Ovary (tissue), 9 donors: ENCODE measurements around the gene RIC8B. TPM values are rescaled to one million over a fixed set of nuclear protein-coding genes. Genes with fewer than 3 reads are reported as not detected.

Source experiments
- DNase-seq, 5 donors: peaks; one replicate each; pipeline ENCODE4 v3.0.0-alpha.2; 2019 to 2020
- H3K27ac ChIP-seq, 2 donors: fragments of 200-600 bp; one replicate each; pipeline versions ENCODE4 v1.5.1 to v1.8.0; 2019 to 2022
- H3K27me3 ChIP-seq: fragments of 200-600 bp; one replicate; pipeline ENCODE4 v1.8.0; 2022
- H3K36me3 ChIP-seq: fragments of 200-600 bp; sonication (generic); one replicate; pipeline ENCODE4 v1.5.1; 2019
- H3K4me1 ChIP-seq: one replicate; pipeline ENCODE4 v1.8.1; 2013; ENCODE audit warnings: mild to moderate bottlenecking, moderate library complexity; ENCODE audit not compliant: insufficient read depth
- H3K4me3 ChIP-seq: fragments of 200-600 bp; sonication (generic); one replicate; pipeline ENCODE4 v1.5.1; 2017
- H3K9me3 ChIP-seq, 2 donors: fragments of 200-600 bp in 1 of 2; sonication (generic) in 1 of 2; one replicate each; pipeline versions ENCODE4 v1.5.1 to v1.8.1; 2013 to 2019; ENCODE audit warnings: mild to moderate bottlenecking in 1 of 2, moderate library complexity in 1 of 2
- CTCF ChIP-seq, 3 donors: fragments of 450-650 bp in 2 of 3; fragments of 200-600 bp in 1 of 3; IDR thresholded peaks; one replicate each; pipeline versions ENCODE4 v1.5.1 to v1.8.0; 2016 to 2022; ENCODE audit warnings: antibody characterized with exemption in 3 of 3, mild to moderate bottlenecking in 1 of 3
- EP300 ChIP-seq: sonication (generic); formaldehyde crosslinking; IDR thresholded peaks from one replicate; pipeline ENCODE4 v1.6.1; 2017; ENCODE audit warnings: antibody characterized with exemption
- POLR2A ChIP-seq: fragments of 450-650 bp; IDR thresholded peaks from one replicate; pipeline ENCODE4 v1.6.1; 2017; ENCODE audit warnings: antibody characterized with exemption, mild to moderate bottlenecking, moderate library complexity
- WGBS, 3 donors: extraction: QIAGEN DNeasy Blood & Tissue Kit in 1 of 3; methylation state at CpG; one replicate each; pipeline versions ENCODE4 v1.1.5 to v1.1.7; 2013 to 2017; 5-methylcytosine and 5-hydroxymethylcytosine counted together
- intact Hi-C, 4 donors: fragments of 100-400 bp; cut with DNase I; formaldehyde crosslinking; loops; one replicate each; pipeline versions ENCODE4 v1.11.0 to v1.15.1; 2022 to 2023
- polyA plus RNA-seq, 2 donors: library from polyadenylated mRNA; stranded (reverse); fragments of 200-250 nt in 1 of 2; fragments of 350-450 nt in 1 of 2; fragmentation: Illumina TruSeq in 1 of 2; extraction: RNeasy Lipid Tissue Mini Kit (QIAGEN cat#74804) in 1 of 2; gene quantifications; one replicate each; pipeline ENCODE4 v1.2.3, GENCODE V29; 2013 to 2014
- total RNA-seq, 7 donors: library from RNA; depleted of rRNA in 2 of 7; stranded (reverse); fragments of >200 nt in 2 of 7; fragmentation: NEBNext Ultra II Directional in 3 of 7; extraction: Animal tissue kit (Norgen Biotek cat#: 25700) in 3 of 7; gene quantifications; one replicate each; pipeline versions ENCODE4 v1.1.0 to v1.2.4, GENCODE V29; 2016 to 2023
- donor health status: DM: no; HTN: no; CAD: no; lungs with moderate emphysema.
- donor health status: DM: no; HTN: no; CAD: no.
- donor health status: Bipolar disorder and iron deficiency.
- donor health status: DM: yes; HTN: yes; CAD: no.
- donor health status: DM: no; HTN: no; CAD: no.
- donor health status: DM: yes; HTN: yes; CAD: no.

The RIC8B gene
- total and polyA plus RNA-seq, 9 donors = 6.9 to 26.7 (median 16.3) TPM

- H3K4me3 ChIP-seq = no peak overlapping the region
- no peaks in the 10 kb centered on the region for H3K36me3 ChIP-seq
- intact Hi-C loops = no loop called here
- no peak for DNase-seq
- peaks cover 7% of the 10 kb centered on the region for H3K4me1 ChIP-seq
- no peak overlapping the region for H3K27ac ChIP-seq
- TF ChIP-seq CTCF (IDR thresholded peaks at IDR 0.05) = no peak
- TF ChIP-seq POLR2A = no peak
- no peak for TF ChIP-seq EP300
- 92 to 98% (median 94%) methylated on average over 5 of the region's 5 CpGs for WGBS, 3 donors
- H3K9me3 ChIP-seq = no peaks in the 10 kb centered on the region
- no peaks in the 10 kb centered on the region for H3K27me3 ChIP-seq
Measured at GRCh38 chr12:106776897-106777296, 2.4 kb downstream of the RIC8B start.

- intact Hi-C loops = no loop called here
- Histone ChIP-seq H3K27me3 (no peaks in the 10 kb centered on the region), H3K27ac (no peak overlapping the region), H3K36me3 (no peaks in the 10 kb centered on the region), H3K4me3 (no peak overlapping the region), H3K4me1 (peaks cover 6% of the 10 kb centered on the region), H3K9me3 (no peaks in the 10 kb centered on the region)
- TF ChIP-seq CTCF (IDR thresholded peaks at IDR 0.05) = no peak
- TF ChIP-seq EP300 = no peak
- no peak for TF ChIP-seq POLR2A
- DNase-seq = no peak
- 54 to 66% (median 63%) methylated on average over 3 of the region's 3 CpGs for WGBS, 3 donors
Measured at GRCh38 chr12:106780010-106780631, 5.6 kb downstream of the RIC8B start.

- WGBS, 3 donors = 26 to 35% (median 31%) methylated on average over 1 of the region's 1 CpG
- no peaks in the 10 kb centered on the region for H3K4me1 ChIP-seq
- H3K9me3 ChIP-seq = no peaks in the 10 kb centered on the region
- no peak for DNase-seq
- intact Hi-C loops = no loop called here
- TF ChIP-seq POLR2A = no peak
- no peak for TF ChIP-seq CTCF (IDR thresholded peaks at IDR 0.05)
- no peak for TF ChIP-seq EP300
- no peaks in the 10 kb centered on the region for H3K36me3 ChIP-seq
- H3K27me3 ChIP-seq = no peaks in the 10 kb centered on the region
- H3K4me3 ChIP-seq = no peak overlapping the region
- no peak overlapping the region for H3K27ac ChIP-seq
Measured at GRCh38 chr12:106782619-106783018, 8.1 kb downstream of the RIC8B start.

- TF ChIP-seq CTCF (IDR thresholded peaks at IDR 0.05) = no peak
- TF ChIP-seq EP300 = no peak
- TF ChIP-seq POLR2A = no peak
- no peak for DNase-seq
- no peaks in the 10 kb centered on the region for H3K9me3 ChIP-seq
- intact Hi-C loops = no loop called here
- H3K27ac ChIP-seq = no peak overlapping the region
- no peaks in the 10 kb centered on the region for H3K4me1 ChIP-seq
- no peak overlapping the region for H3K4me3 ChIP-seq
- H3K27me3 ChIP-seq = no peaks in the 10 kb centered on the region
- 69 to 80% (median 78%) methylated on average over 5 of the region's 5 CpGs for WGBS, 3 donors
- H3K36me3 ChIP-seq = no peaks in the 10 kb centered on the region
Measured at GRCh38 chr12:106783515-106783914, 9.0 kb downstream of the RIC8B start.
